Suprapubic skin (tissue), 4 donors: ENCODE data around the gene COX8A. TPM values are rescaled to one million over a fixed set of nuclear protein-coding genes. Genes with fewer than 3 reads are reported as not detected.

Source experiments
- DNase-seq, 2 donors: peaks; one replicate each; pipeline ENCODE4 v3.0.0-alpha.2; 2019; ENCODE audit warnings: low spot score in 2 of 2
- H3K27ac ChIP-seq: fragments of 200-600 bp; sonication (generic); one replicate; pipeline ENCODE4 v1.5.1; 2019
- H3K27me3 ChIP-seq: fragments of 200-600 bp; sonication (generic); one replicate; pipeline ENCODE4 v1.5.1; 2019
- H3K36me3 ChIP-seq: fragments of 200-600 bp; sonication (generic); one replicate; pipeline ENCODE4 v1.5.1; 2019
- H3K4me1 ChIP-seq: fragments of 200-600 bp; sonication (generic); one replicate; pipeline ENCODE4 v1.5.1; 2019
- H3K4me3 ChIP-seq: fragments of 200-600 bp; sonication (generic); one replicate; pipeline ENCODE4 v1.5.1; 2019; ENCODE audit warnings: mild to moderate bottlenecking
- H3K9me3 ChIP-seq: fragments of 200-600 bp; sonication (generic); one replicate; pipeline ENCODE4 v1.5.1; 2019
- EP300 ChIP-seq: sonication (generic); formaldehyde crosslinking; IDR thresholded peaks from one replicate; pipeline ENCODE4 v1.6.1; 2017; ENCODE audit warnings: antibody characterized with exemption
- POLR2A ChIP-seq, 2 donors: fragments of 450-650 bp; IDR thresholded peaks; one replicate each; pipeline ENCODE4 v1.6.1; 2017; ENCODE audit warnings: antibody characterized with exemption in 2 of 2, mild to moderate bottlenecking in 2 of 2, moderate library complexity in 2 of 2
- POLR2AphosphoS5 ChIP-seq, 3 donors: sonication (generic); formaldehyde crosslinking; IDR thresholded peaks; one replicate each; pipeline ENCODE4 v1.6.1; 2017; ENCODE audit warnings: antibody characterized with exemption in 3 of 3
- WGBS: methylation state at CpG from one replicate; pipeline ENCODE4 v1.1.5; 2018; 5-methylcytosine and 5-hydroxymethylcytosine counted together
- total RNA-seq, 4 donors: library from RNA; depleted of rRNA; stranded (reverse); fragments of >200 nt; gene quantifications; one replicate each; pipeline ENCODE4 v1.1.0, GENCODE V29; 2016
- TF ChIP-seq, protein P1 (sequence below), 2 donors: fragments of 200-600 bp in 1 of 2; fragments of 450-650 bp in 1 of 2; sonication (generic) in 1 of 2; IDR thresholded peaks; one replicate each; pipeline ENCODE4 v1.5.1; 2016 to 2019; ENCODE audit warnings: antibody characterized with exemption in 2 of 2, mild to moderate bottlenecking in 1 of 2, moderate library complexity in 1 of 2

The COX8A gene
- total RNA-seq, 4 donors from 2014 or later: 352 to 718 (median 708) TPM

- TF ChIP-seq, protein P1, sequence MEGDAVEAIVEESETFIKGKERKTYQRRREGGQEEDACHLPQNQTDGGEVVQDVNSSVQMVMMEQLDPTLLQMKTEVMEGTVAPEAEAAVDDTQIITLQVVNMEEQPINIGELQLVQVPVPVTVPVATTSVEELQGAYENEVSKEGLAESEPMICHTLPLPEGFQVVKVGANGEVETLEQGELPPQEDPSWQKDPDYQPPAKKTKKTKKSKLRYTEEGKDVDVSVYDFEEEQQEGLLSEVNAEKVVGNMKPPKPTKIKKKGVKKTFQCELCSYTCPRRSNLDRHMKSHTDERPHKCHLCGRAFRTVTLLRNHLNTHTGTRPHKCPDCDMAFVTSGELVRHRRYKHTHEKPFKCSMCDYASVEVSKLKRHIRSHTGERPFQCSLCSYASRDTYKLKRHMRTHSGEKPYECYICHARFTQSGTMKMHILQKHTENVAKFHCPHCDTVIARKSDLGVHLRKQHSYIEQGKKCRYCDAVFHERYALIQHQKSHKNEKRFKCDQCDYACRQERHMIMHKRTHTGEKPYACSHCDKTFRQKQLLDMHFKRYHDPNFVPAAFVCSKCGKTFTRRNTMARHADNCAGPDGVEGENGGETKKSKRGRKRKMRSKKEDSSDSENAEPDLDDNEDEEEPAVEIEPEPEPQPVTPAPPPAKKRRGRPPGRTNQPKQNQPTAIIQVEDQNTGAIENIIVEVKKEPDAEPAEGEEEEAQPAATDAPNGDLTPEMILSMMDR (IDR thresholded peaks at IDR 0.05): no peak
- no peak for TF ChIP-seq POLR2A (IDR thresholded peaks at IDR 0.05)
- no peak for TF ChIP-seq EP300
- no peak for TF ChIP-seq POLR2AphosphoS5 (IDR thresholded peaks at IDR 0.05)
- peaks cover 41% of the 10 kb centered on the region for H3K4me1 ChIP-seq
- H3K27me3 ChIP-seq: no peaks in the 10 kb centered on the region
- no peak for DNase-seq
- no peaks in the 10 kb centered on the region for H3K9me3 ChIP-seq
- no peaks in the 10 kb centered on the region for H3K36me3 ChIP-seq
- WGBS: 63% methylated on average over 3 of the region's 4 CpGs
- no peak overlapping the region for H3K4me3 ChIP-seq
- no peak overlapping the region for H3K27ac ChIP-seq
Observed at GRCh38 chr11:64004590-64004984, 30.2 kb downstream of the COX8A start.

DNA sequence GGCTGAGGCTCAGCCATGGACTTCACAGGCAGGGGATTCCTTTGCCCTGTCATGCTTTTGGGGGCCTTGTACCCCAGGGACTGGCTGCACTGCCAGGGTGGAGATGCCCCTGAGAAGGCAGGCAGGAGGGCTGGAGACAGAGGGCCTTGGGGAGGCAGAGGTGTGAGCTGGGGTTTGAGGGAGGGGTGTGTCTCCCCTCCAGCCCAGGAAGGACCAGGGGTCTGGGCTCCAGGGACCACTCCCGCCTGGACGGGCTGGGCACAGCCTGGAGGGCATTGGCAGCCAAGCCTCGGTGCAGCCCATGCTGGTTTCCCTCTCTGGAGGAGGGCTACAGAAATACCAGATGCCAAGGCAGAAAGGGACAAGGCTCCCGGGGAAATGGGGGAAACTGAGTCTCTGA lies 31.3 kb downstream of the COX8A start:
- H3K27me3 ChIP-seq: no peaks in the 10 kb centered on the region
- H3K27ac ChIP-seq: no peak overlapping the region
- H3K4me1 ChIP-seq: peaks cover 30% of the 10 kb centered on the region
- no peaks in the 10 kb centered on the region for H3K36me3 ChIP-seq
- 83% methylated on average over 1 of the region's 4 CpGs for WGBS
- TF ChIP-seq EP300: no peak
- no peak for TF ChIP-seq POLR2AphosphoS5 (IDR thresholded peaks at IDR 0.05)
- TF ChIP-seq, protein P1 (IDR thresholded peaks at IDR 0.05): no peak
- TF ChIP-seq POLR2A (IDR thresholded peaks at IDR 0.05): no peak
- H3K4me3 ChIP-seq: no peak overlapping the region
- no peaks in the 10 kb centered on the region for H3K9me3 ChIP-seq
- no peak for DNase-seq

- Histone ChIP-seq H3K9me3 (no peaks in the 10 kb centered on the region), H3K4me1 (peaks cover 23% of the 10 kb centered on the region), H3K27me3 (no peaks in the 10 kb centered on the region), H3K27ac (no peak overlapping the region), H3K36me3 (no peaks in the 10 kb centered on the region), H3K4me3 (no peak overlapping the region)
- no peak for TF ChIP-seq EP300
- DNase-seq: no peak
- WGBS: 52% methylated on average over 10 of the region's 12 CpGs
Observed at GRCh38 chr11:64006398-64006797, 32.0 kb downstream of the COX8A start.

GRCh38 chr11:64007160-64007628 lies 32.8 kb downstream of the COX8A start:
- DNase-seq: no peak
- TF ChIP-seq EP300 (no peak), POLR2A (IDR thresholded peaks at IDR 0.05) (no peak), POLR2AphosphoS5 (IDR thresholded peaks at IDR 0.05) (no peak)
- TF ChIP-seq, protein P1 (IDR thresholded peaks at IDR 0.05): no peak

GRCh38 chr11:64007629-64008282 lies 33.3 kb downstream of the COX8A start:
- no peak overlapping the region for H3K27ac ChIP-seq
- peak in 1 of 2 donors; percentile 88 for DNase-seq
- no peak for TF ChIP-seq EP300
- TF ChIP-seq, protein P1 (IDR thresholded peaks at IDR 0.05): peak in 1 of 2 donors; percentile 20
- no peak for TF ChIP-seq POLR2A (IDR thresholded peaks at IDR 0.05)
- TF ChIP-seq POLR2AphosphoS5 (IDR thresholded peaks at IDR 0.05): no peak
- WGBS: 9% methylated on average over 40 of the region's 40 CpGs
- H3K27me3 ChIP-seq: no peaks in the 10 kb centered on the region
- H3K4me3 ChIP-seq: peak overlapping the region; percentile 30
- H3K36me3 ChIP-seq: no peaks in the 10 kb centered on the region
- H3K4me1 ChIP-seq: peaks cover 15% of the 10 kb centered on the region
- H3K9me3 ChIP-seq: no peaks in the 10 kb centered on the region

More at GRCh38 chr11:64007160-64007628, 32.8 kb downstream of the COX8A start:
- Histone ChIP-seq H3K9me3 (no peaks in the 10 kb centered on the region), H3K4me1 (peaks cover 17% of the 10 kb centered on the region), H3K27ac (no peak overlapping the region), H3K36me3 (no peaks in the 10 kb centered on the region), H3K4me3 (peak overlapping the region; percentile 30), H3K27me3 (no peaks in the 10 kb centered on the region)
- WGBS: 5% methylated on average over 26 of the region's 27 CpGs
